Small intestine (tissue), 7 donors: ENCODE data around the gene SYTL1. TPM values are rescaled to one million over a fixed set of nuclear protein-coding genes. Genes with fewer than 3 reads are reported as not detected.

ENCODE experiments used
- DNase-seq, 2 donors: peaks; one replicate each; pipeline versions ENCODE4 v3.0.0 to v3.0.0-alpha.2; 2013
- FAIRE-seq: peaks from 2 replicates; lab custom pipeline; 2012; peaks lifted over from hg19 to GRCh38; lab: Jason Lieb, UNC
- H3K27ac ChIP-seq, 3 donors: one replicate each; pipeline ENCODE4 v1.5.1; 2013; ENCODE audit warnings: low read length in 2 of 3, mild to moderate bottlenecking in 2 of 3, control low read depth in 1 of 3, inconsistent platforms in 1 of 3, low read depth in 1 of 3, moderate library complexity in 1 of 3
- H3K27me3 ChIP-seq, 3 donors: one replicate each; pipeline ENCODE4 v1.6.1; 2013; ENCODE audit warnings: low read length in 3 of 3, inconsistent platforms in 1 of 3; ENCODE audit not compliant: control insufficient read depth in 3 of 3, insufficient read depth in 3 of 3
- H3K36me3 ChIP-seq, 3 donors: one replicate each; pipeline ENCODE4 v1.6.1; 2013; ENCODE audit warnings: low read length in 3 of 3, inconsistent platforms in 1 of 3, low read depth in 1 of 3, mild to moderate bottlenecking in 1 of 3, moderate library complexity in 1 of 3; ENCODE audit not compliant: control insufficient read depth in 3 of 3, insufficient read depth in 2 of 3
- H3K4me1 ChIP-seq, 3 donors: one replicate each; pipeline ENCODE4 v1.6.1; 2013; ENCODE audit warnings: low read length in 2 of 3, inconsistent platforms in 1 of 3, low read depth in 1 of 3, mild to moderate bottlenecking in 1 of 3, moderate library complexity in 1 of 3; ENCODE audit not compliant: control insufficient read depth in 3 of 3, insufficient read depth in 2 of 3
- H3K4me3 ChIP-seq, 3 donors: one replicate each; pipeline ENCODE4 v1.5.1; 2013; ENCODE audit warnings: low read length in 3 of 3, control low read depth in 1 of 3, inconsistent platforms in 1 of 3, low read depth in 1 of 3, mild to moderate bottlenecking in 1 of 3, moderate library complexity in 1 of 3
- H3K9me3 ChIP-seq, 2 donors: one replicate each; pipeline ENCODE4 v1.6.1; 2013; ENCODE audit warnings: low read depth in 1 of 2, low read length in 1 of 2; ENCODE audit not compliant: control insufficient read depth in 2 of 2, insufficient read depth in 1 of 2
- WGBS, 3 donors: extraction: QIAGEN DNeasy Blood & Tissue Kit; methylation state at CpG; one replicate each; pipeline ENCODE4 v1.1.7; 2013; 5-methylcytosine and 5-hydroxymethylcytosine counted together
- polyA plus RNA-seq, 4 donors: library from polyadenylated mRNA; stranded (reverse) in 3 of 4; unstranded in 1 of 4; fragments of 200-250 nt in 3 of 4; fragments of 120-200 nt in 1 of 4; gene quantifications; one replicate each; pipeline versions ENCODE4 v1.2.1 to v1.2.3, GENCODE V29; 2013
- donor health status: healthy with polysubstance abuse.
- donor health status: control.
- donor health status: control.
- donor health status: Bipolar disorder and iron deficiency.
- donor health status: healthy.

The SYTL1 gene
- polyA plus RNA-seq, 4 donors: 2.5 to 24.1 (median 7.3) TPM

DNA sequence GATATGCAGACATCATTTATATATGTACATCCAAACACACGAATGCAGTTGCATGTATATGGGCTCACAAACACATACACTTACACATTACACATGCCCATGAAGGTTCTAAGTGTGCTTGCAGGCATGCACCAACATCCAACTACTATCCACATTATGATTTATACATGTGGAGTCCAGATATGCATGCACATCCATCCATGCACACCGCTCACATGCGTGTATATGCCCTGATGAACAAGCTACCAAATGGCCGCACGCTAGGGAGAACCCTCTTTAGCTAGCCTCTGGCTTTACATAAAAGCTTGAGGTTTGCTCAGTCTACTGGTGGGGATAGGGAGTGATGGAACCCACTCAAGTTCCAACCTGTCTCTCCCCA lies 59.1 kb downstream of the SYTL1 start:
- Histone ChIP-seq H3K9me3 (no peaks in the 10 kb centered on the region), H3K4me3 (no peak overlapping the region), H3K4me1 (peaks cover 0 to 31% (median 0%) of the 10 kb centered on the region in 3 donors), H3K36me3 (peaks cover 0 to 35% (median 0%) of the 10 kb centered on the region in 3 donors), H3K27ac (no peak overlapping the region), H3K27me3 (no peaks in the 10 kb centered on the region)
- WGBS, 3 donors: 84 to 92% (median 92%) methylated on average over 5 of the region's 5 CpGs
- no peak for DNase-seq
- FAIRE-seq: no peak

DNA sequence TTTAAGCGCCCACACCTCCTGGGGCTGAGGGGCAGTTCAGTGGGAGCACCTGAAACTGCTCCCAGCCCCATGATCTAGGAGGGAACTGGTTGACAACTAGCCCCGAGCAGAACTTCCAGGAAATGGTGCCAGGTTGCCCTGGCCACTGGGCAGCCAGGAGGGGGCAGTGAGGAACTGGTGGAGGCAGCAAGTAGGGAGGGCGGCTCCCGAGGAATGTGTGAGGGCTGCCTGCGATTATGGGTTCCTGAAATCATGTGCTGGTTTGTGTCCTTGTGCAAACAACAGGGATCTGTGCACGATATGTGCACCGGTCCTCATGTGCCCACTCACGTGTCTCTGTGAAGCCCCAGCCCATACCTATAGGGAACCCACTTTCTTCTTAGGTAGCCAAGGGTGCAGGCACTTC lies 60.5 kb downstream of the SYTL1 start:
- no peaks in the 10 kb centered on the region for H3K9me3 ChIP-seq
- DNase-seq (peak; percentile 63 to 81), FAIRE-seq (no peak)
- no peaks in the 10 kb centered on the region for H3K27me3 ChIP-seq
- WGBS, 3 donors: 29 to 43% (median 37%) methylated on average over 8 of the region's 8 CpGs
- H3K27ac ChIP-seq: peak overlapping the region in 2 of 3 donors; percentile 68 to 78
- H3K4me1 ChIP-seq: peaks cover 0 to 31% (median 0%) of the 10 kb centered on the region in 3 donors
- no peak overlapping the region for H3K4me3 ChIP-seq
- H3K36me3 ChIP-seq: peaks cover 1 to 49% (median 8%) of the 10 kb centered on the region in 3 donors

DNA sequence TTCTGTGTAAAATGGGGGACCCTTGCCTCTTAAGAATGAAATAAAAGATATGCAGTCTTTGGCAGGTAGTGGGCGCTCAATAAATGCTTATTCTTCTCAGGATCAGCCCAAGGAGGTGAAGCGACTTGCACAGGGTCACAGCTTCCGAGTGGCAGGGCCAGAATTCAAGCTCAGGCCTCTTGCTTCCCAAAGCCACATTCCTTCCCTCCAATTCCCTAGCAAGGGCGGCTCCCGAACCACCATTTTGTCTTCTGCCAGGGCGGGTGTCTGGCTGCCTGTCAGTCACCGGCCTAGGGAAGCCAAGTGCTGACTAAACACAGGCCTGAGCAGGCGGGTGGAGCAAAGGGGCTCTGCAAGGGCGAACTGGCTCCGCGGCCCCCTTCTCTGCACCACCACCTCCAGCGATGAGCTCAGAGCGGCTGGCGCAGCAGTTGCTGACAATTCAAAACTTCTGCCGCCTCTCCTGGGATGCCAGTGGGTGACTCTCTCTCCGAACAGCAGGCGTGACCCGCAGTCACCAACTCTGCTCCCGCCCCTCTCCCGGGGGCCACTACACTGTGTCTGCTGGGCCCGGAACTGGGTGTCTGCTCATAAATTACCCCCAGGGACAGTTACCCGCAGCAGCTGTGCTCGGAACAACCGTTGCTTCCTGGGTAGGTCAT lies 61.4 kb downstream of the SYTL1 start:
- Histone ChIP-seq H3K27me3 (no peaks in the 10 kb centered on the region), H3K27ac (peak overlapping the region in 2 of 3 donors; percentile 68 to 78), H3K36me3 (peaks cover 4 to 58% (median 15%) of the 10 kb centered on the region in 3 donors), H3K9me3 (no peaks in the 10 kb centered on the region), H3K4me3 (no peak overlapping the region), H3K4me1 (peaks cover 0 to 31% (median 0%) of the 10 kb centered on the region in 3 donors)
- WGBS, 3 donors: 41 to 78% (median 72%) methylated on average over 24 of the region's 24 CpGs
- DNase-seq (no peak), FAIRE-seq (no peak)

Other genes starting within 250 kb of the SYTL1 start
- 10 to 100 TPM; 24.7 to 41.3 (median 40.7) TPM for gene SLC9A1, start 186.9 kb upstream of the SYTL1 start, polyA plus RNA-seq
- gene WDTC1, start 107.4 kb upstream of the SYTL1 start, polyA plus RNA-seq: 10 to 100 TPM; 14.6 to 32.9 (median 18.0) TPM
- gene TMEM222, start 19.9 kb upstream of the SYTL1 start, polyA plus RNA-seq: 10 to 100 TPM; 30.3 to 51.7 (median 36.9) TPM
- gene MAP3K6, start 24.9 kb downstream of the SYTL1 start, polyA plus RNA-seq: 10 to 100 TPM in 1 of 4 donors, 1 to 10 TPM in 3; 1.6 to 19.4 (median 5.2) TPM
- 1 to 10 TPM in 2 of 4 donors, under 1 TPM in 2; 0.06 to 3.6 (median 1.3) TPM for gene FCN3, start 32.8 kb downstream of the SYTL1 start, polyA plus RNA-seq
- gene CD164L2, start 41.3 kb downstream of the SYTL1 start, polyA plus RNA-seq: under 1 TPM in 2 of 4 donors, not detected in 2; 0.03 to 0.04 TPM
- gene GPR3, start 50.6 kb downstream of the SYTL1 start, polyA plus RNA-seq: under 1 TPM in 2 of 4 donors, not detected in 2; 0.15 to 0.36 TPM
- gene WASF2, start 148.1 kb downstream of the SYTL1 start, polyA plus RNA-seq: 10 to 100 TPM; 19.5 to 60.4 (median 34.9) TPM